H1 (cell line): ENCODE measurements around the gene MARCKS. TPM values are rescaled to one million over a fixed set of nuclear protein-coding genes. Genes with fewer than 3 reads are reported as not detected.

Experiments used
- CREB1 ChIP-seq: IDR thresholded peaks from 2 replicates; pipeline ENCODE4 v1.6.1; 2012; ENCODE audit warnings: inconsistent platforms
- polyA plus RNA-seq, 7 experiments: library from polyadenylated mRNA; depleted of rRNA in 3 of 7; stranded (reverse) in 5 of 7; unstranded in 2 of 7; fragments of >200 nt in 5 of 7; fragments of 200-250 nt in 2 of 7; gene quantifications; 1 replicate in 5 of 7; 2 replicates in 1 of 7; 4 replicates in 1 of 7; pipeline versions ENCODE4 v1.2.1 to v1.2.3, GENCODE V29; 2011 to 2013; ENCODE audit warnings: missing spikeins in 2 of 7, mixed read lengths in 2 of 7
- total RNA-seq: library from RNA; stranded (reverse); fragmentation: NEBNext Ultra II Directional; extraction: Animal tissue kit (Norgen Biotek cat#: 25700); gene quantifications from 2 replicates; pipeline ENCODE4 v1.2.1, GENCODE V29; 2021
- TF ChIP-seq, protein P1 (sequence below): fragments of 300-600 bp; sonication (generic); IDR thresholded peaks from 2 replicates; pipeline ENCODE4 v1.7.1; 2012; ENCODE audit warnings: low read length, moderate library complexity, mild to moderate bottlenecking, inconsistent platforms; ENCODE audit not compliant: insufficient replicate concordance

MARCKS gene
- total and polyA plus RNA-seq, 2 of the 8 experiments (the other 6 are each of a cell fraction or from before 2014, with no cell fraction given), result 26.6 to 111 TPM

GRCh38 chr6:113820761-113821160 is 36.4 kb upstream of the MARCKS start (continued):
- TF ChIP-seq, protein P1, sequence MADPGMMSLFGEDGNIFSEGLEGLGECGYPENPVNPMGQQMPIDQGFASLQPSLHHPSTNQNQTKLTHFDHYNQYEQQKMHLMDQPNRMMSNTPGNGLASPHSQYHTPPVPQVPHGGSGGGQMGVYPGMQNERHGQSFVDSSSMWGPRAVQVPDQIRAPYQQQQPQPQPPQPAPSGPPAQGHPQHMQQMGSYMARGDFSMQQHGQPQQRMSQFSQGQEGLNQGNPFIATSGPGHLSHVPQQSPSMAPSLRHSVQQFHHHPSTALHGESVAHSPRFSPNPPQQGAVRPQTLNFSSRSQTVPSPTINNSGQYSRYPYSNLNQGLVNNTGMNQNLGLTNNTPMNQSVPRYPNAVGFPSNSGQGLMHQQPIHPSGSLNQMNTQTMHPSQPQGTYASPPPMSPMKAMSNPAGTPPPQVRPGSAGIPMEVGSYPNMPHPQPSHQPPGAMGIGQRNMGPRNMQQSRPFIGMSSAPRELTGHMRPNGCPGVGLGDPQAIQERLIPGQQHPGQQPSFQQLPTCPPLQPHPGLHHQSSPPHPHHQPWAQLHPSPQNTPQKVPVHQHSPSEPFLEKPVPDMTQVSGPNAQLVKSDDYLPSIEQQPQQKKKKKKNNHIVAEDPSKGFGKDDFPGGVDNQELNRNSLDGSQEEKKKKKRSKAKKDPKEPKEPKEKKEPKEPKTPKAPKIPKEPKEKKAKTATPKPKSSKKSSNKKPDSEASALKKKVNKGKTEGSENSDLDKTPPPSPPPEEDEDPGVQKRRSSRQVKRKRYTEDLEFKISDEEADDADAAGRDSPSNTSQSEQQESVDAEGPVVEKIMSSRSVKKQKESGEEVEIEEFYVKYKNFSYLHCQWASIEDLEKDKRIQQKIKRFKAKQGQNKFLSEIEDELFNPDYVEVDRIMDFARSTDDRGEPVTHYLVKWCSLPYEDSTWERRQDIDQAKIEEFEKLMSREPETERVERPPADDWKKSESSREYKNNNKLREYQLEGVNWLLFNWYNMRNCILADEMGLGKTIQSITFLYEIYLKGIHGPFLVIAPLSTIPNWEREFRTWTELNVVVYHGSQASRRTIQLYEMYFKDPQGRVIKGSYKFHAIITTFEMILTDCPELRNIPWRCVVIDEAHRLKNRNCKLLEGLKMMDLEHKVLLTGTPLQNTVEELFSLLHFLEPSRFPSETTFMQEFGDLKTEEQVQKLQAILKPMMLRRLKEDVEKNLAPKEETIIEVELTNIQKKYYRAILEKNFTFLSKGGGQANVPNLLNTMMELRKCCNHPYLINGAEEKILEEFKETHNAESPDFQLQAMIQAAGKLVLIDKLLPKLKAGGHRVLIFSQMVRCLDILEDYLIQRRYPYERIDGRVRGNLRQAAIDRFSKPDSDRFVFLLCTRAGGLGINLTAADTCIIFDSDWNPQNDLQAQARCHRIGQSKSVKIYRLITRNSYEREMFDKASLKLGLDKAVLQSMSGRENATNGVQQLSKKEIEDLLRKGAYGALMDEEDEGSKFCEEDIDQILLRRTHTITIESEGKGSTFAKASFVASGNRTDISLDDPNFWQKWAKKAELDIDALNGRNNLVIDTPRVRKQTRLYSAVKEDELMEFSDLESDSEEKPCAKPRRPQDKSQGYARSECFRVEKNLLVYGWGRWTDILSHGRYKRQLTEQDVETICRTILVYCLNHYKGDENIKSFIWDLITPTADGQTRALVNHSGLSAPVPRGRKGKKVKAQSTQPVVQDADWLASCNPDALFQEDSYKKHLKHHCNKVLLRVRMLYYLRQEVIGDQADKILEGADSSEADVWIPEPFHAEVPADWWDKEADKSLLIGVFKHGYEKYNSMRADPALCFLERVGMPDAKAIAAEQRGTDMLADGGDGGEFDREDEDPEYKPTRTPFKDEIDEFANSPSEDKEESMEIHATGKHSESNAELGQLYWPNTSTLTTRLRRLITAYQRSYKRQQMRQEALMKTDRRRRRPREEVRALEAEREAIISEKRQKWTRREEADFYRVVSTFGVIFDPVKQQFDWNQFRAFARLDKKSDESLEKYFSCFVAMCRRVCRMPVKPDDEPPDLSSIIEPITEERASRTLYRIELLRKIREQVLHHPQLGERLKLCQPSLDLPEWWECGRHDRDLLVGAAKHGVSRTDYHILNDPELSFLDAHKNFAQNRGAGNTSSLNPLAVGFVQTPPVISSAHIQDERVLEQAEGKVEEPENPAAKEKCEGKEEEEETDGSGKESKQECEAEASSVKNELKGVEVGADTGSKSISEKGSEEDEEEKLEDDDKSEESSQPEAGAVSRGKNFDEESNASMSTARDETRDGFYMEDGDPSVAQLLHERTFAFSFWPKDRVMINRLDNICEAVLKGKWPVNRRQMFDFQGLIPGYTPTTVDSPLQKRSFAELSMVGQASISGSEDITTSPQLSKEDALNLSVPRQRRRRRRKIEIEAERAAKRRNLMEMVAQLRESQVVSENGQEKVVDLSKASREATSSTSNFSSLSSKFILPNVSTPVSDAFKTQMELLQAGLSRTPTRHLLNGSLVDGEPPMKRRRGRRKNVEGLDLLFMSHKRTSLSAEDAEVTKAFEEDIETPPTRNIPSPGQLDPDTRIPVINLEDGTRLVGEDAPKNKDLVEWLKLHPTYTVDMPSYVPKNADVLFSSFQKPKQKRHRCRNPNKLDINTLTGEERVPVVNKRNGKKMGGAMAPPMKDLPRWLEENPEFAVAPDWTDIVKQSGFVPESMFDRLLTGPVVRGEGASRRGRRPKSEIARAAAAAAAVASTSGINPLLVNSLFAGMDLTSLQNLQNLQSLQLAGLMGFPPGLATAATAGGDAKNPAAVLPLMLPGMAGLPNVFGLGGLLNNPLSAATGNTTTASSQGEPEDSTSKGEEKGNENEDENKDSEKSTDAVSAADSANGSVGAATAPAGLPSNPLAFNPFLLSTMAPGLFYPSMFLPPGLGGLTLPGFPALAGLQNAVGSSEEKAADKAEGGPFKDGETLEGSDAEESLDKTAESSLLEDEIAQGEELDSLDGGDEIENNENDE, result no peak
- no peak for TF ChIP-seq CREB1
